HG02852 (cell line): ENCODE measurements around the gene SIT1.

Source experiments
- ATAC-seq: cut with Tn5 transposase; IDR thresholded peaks from one replicate; pipeline ENCODE4 v1.9.1; 2021; ENCODE audit warnings: mild to moderate bottlenecking, moderate library complexity; ENCODE audit not compliant: unreplicated experiment

SIT1 gene

DNA sequence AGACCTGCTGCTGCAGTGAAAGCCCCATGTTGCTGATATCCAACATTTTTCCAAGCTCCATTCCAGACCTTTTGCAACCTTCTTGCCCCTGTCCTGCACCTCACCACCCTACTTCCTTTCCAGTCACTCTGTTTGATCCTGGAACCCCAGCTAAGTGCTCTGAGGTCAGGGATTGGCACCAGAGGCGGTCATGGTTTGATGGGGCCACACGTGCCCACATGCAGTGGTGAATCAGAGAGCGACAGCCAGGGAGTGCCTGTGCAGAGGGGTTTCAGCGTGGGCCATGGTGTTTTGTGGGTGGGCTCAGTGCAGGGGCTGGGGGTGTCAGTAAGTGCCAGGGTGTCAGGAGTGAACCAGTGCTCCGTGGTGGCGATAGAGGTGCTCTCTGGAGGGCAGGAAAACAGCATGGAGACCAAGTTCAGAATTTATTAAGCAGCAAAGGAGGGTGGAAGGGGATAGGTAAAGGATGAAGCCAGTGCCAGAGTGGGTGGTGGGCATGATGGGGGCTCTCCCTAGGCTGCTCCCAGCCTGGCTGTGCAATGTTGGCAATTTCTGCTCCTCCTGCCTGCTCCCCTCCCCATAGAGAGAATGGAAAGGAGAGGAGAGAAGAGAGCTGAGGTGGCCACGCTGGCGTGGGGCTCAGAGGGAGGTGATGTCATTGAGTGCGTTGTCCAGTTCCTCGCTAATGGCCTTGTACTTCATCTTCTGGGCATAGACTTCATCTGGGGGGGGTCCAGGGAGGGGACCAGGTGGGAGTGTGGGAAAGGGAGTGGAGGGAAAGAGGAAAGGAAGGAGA lies 32.0 kb upstream of the SIT1 start:
- no peak for ATAC-seq

DNA sequence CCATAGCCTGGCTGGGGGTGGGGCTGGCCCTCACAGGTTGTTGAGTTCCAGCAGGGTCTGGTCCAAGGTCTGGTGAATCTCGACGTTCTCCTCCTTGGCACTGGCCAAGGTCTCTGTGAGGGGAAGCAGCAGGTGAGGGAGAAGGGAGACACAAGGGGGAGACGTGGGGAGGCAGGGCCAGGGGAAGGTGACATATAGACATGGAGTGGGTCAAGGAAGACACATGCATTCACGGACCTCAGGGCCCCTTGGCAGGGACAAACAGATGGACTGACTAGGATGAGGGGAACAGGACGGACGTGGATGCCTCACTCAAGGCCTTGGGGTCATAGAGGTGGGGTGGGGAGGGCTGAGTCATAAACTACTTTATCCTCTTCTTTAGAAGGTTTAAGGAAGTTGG lies 31.3 kb upstream of the SIT1 start:
- no peak for ATAC-seq

DNA sequence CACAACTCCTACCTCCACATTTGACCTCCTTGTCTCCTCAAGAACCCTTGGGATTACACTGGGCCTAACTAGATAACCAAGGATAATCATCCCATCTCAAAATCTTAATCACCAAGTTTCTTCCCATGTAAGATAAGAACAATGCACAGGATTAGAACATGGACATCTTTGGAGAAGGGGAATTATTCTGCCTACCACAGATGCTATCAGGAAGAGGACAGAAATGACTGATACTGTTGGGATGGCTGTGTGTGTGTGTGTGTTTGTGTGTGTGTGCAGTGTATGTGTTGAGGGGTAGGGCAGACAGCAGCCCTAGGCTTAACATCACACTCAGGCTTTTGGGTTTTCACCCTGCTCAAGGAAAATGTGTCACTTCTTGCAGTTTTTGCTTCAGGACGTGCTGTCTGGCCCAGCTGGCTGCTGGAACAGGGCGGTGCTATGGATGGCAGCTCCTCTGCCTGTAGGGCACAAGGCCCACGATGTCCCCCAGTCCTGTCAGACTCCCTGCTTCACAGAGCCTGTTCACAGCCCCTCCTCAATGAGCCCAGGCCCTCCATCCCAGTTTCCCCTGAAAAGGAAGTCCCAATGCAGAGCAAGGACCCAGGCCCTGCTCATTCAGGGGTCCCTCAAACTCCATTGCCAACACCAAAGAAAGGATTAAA lies 30.7 kb upstream of the SIT1 start:
- ATAC-seq, result no peak

DNA sequence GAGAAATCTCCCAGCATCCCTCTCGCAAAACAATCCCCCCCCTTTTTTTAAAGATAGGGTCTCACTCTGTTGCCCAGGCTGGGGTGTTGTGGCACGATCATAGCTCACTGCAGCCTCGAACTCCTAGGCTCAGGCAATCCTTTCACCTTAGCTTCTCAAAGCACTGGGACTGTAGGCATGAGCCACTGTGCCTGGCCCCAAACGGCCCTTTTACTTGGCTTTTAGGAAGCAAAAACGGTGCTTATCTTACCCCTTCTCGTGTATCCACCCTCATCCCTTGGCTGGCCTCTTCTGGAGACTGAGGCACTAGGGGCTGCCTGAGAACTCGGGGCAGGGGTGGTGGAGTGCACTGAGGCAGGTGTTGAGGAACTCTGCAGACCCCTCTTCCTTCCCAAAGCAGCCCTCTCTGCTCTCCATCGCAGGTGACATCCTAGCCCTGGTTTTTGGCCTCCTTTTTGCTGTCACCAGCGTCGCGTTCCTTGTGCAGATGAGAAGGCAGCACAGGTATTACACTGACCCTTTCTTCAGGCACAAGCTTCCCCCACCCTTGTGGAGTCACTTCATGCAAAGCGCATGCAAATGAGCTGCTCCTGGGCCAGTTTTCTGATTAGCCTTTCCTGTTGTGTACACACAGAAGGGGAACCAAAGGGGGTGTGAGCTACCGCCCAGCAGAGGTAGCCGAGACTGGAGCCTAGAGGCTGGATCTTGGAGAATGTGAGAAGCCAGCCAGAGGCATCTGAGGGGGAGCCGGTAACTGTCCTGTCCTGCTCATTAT lies 29.8 kb upstream of the SIT1 start:
- peak; percentile 73 for ATAC-seq

DNA sequence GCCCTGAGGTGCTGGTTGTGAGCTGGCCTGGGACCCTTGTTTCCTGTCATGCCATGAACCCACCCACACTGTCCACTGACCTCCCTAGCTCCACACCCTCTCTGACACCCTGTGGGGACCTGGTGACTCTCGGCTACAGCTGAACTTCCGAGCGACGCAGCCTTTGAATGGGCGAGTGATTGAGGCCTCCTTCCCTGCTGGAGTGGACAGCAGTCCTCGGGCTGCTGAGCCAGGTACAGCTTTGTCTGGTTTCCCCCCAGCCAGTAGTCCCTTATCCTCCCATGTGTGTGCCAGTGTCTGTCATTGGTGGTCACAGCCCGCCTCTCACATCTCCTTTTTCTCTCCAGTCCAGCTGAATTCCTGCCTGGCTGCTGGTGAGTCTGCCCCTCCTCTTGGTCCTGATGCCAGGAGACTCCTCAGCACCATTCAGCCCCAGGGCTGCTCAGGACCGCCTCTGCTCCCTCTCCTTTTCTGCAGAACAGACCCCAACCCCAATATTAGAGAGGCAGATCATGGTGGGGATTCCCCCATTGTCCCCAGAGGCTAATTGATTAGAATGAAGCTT lies 29.1 kb upstream of the SIT1 start:
- ATAC-seq, result no peak

DNA sequence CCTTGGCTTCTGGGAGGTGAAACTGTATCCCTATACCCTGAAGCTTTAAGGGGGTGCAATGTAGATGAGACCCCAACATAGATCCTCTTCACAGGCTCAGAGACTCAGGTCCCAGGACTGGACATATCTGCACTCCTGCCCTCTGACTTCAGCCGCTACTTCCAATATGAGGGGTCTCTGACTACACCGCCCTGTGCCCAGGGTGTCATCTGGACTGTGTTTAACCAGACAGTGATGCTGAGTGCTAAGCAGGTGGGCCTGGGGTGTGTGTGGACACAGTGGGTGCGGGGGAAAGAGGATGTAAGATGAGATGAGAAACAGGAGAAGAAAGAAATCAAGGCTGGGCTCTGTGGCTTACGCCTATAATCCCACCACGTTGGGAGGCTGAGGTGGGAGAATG lies 28.4 kb upstream of the SIT1 start:
- no peak for ATAC-seq

DNA sequence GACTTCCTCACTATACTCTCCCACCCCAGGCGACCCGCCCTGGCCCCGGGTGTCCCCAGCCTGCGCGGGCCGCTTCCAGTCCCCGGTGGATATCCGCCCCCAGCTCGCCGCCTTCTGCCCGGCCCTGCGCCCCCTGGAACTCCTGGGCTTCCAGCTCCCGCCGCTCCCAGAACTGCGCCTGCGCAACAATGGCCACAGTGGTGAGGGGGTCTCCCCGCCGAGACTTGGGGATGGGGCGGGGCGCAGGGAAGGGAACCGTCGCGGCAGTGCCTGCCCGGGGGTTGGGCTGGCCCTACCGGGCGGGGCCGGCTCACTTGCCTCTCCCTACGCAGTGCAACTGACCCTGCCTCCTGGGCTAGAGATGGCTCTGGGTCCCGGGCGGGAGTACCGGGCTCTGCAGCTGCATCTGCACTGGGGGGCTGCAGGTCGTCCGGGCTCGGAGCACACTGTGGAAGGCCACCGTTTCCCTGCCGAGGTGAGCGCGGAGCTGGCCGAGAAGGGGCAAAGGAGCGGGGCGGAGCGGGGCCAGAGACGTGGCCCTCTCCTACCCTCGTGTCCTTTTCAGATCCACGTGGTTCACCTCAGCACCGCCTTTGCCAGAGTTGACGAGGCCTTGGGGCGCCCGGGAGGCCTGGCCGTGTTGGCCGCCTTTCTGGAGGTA lies 25.1 kb upstream of the SIT1 start:
- ATAC-seq, result no peak

DNA sequence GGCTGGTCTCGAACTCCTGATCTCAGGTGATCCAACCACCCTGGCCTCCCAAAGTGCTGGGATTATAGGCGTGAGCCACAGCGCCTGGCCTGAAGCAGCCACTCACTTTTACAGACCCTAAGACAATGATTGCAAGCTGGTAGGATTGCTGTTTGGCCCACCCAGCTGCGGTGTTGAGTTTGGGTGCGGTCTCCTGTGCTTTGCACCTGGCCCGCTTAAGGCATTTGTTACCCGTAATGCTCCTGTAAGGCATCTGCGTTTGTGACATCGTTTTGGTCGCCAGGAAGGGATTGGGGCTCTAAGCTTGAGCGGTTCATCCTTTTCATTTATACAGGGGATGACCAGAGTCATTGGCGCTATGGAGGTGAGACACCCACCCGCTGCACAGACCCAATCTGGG lies 24.5 kb upstream of the SIT1 start:
- ATAC-seq, result no peak

DNA sequence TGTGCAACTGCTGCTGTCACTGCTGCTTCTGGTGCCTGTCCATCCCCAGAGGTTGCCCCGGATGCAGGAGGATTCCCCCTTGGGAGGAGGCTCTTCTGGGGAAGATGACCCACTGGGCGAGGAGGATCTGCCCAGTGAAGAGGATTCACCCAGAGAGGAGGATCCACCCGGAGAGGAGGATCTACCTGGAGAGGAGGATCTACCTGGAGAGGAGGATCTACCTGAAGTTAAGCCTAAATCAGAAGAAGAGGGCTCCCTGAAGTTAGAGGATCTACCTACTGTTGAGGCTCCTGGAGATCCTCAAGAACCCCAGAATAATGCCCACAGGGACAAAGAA lies 23.3 kb upstream of the SIT1 start:
- no peak for ATAC-seq

DNA sequence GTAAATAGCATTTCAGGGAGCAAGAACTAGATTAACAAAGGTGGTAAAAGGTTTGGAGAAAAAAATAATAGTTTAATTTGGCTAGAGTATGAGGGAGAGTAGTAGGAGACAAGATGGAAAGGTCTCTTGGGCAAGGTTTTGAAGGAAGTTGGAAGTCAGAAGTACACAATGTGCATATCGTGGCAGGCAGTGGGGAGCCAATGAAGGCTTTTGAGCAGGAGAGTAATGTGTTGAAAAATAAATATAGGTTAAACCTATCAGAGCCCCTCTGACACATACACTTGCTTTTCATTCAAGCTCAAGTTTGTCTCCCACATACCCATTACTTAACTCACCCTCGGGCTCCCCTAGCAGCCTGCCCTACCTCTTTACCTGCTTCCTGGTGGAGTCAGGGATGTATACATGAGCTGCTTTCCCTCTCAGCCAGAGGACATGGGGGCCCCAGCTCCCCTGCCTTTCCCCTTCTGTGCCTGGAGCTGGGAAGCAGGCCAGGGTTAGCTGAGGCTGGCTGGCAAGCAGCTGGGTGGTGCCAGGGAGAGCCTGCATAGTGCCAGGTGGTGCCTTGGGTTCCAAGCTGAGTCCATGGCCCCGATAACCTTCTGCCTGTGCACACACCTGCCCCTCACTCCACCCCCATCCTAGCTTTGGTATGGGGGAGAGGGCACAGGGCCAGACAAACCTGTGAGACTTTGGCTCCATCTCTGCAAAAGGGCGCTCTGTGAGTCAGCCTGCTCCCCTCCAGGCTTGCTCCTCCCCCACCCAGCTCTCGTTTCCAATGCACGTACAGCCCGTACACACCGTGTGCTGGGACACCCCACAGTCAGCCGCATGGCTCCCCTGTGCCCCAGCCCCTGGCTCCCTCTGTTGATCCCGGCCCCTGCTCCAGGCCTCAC lies 22.6 kb upstream of the SIT1 start, which contains the start of gene CA9:
Gene CA9 (plus strand): TSS at position 797 of the 893 bp plus-strand sequence. CDS start 32 bp downstream, at position 829.
- no peak for ATAC-seq

DNA sequence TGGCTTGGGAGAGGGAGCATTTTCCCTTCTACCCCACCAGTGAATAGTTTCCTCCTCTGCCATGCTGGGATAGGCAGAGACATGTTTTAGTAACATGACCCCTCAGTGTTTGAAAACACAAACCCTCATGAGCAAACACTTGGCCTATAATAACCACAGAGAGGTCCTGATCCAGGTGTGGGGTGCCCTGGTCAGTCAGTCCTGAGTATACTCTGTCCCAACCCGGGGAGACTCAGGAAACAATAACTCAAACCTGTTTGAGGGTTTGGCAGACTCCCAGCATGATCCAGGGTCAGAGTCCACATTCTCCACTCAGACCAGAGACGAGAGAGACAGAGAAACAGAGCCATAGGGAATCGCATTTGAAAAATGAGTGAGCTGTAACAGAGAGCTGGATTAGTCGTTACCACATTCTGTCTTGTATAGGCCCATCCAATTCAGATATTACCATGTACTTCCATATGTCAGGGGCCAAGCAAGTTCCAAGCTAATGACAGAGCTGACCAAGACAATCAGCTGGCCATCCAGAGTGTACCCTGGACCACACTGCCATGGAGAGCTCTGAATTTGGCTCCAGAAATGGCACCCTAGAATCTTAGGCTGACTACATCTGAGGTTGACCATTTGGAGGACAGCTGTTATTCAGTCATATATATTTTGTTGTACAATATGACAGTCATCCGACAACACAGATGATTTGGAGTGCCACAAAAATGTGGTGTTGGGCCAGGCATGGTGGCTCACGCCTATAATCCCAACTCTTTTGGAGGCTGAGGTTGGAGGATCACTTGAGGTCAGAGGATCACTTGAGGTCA lies 18.8 kb upstream of the SIT1 start:
- ATAC-seq, result no peak

DNA sequence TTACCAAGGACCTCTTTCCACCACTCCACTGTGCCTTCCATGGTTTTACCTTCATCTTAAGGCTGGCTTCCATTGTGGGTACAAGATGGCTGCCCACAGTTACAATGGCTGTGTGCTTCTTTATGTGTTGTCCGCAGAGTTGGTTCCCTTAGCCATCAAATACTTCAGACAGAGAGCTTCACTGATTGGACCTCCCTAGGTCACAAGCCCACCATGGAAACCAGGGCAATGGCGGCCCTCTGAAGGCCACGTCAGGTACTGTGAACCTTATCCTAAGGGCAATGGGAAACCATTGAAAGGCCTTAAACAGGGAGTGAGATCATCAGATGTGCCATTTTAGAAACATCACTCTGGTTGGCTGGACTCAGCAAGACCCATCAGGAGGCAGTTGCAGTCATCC lies 17.2 kb upstream of the SIT1 start:
- no peak for ATAC-seq

DNA sequence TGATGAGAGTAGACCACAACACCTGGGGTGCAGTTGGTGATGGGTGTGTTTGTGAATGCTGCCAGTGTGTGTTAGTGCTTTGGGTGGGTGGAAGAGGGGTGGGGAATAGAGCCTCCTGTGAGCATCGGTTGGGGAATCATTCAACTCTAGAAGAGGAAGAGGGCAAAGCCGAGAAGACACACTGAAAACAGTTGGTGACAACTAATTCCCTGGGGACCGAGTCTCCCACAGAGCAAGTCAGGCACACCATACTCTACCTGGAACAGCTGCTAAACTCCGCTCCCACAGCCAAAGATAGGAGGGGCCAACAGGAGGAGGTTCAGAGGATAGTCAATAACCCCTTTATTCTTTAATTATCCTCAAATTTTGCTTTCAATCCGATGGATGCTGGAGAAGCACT lies 15.8 kb upstream of the SIT1 start:
- ATAC-seq, result no peak

DNA sequence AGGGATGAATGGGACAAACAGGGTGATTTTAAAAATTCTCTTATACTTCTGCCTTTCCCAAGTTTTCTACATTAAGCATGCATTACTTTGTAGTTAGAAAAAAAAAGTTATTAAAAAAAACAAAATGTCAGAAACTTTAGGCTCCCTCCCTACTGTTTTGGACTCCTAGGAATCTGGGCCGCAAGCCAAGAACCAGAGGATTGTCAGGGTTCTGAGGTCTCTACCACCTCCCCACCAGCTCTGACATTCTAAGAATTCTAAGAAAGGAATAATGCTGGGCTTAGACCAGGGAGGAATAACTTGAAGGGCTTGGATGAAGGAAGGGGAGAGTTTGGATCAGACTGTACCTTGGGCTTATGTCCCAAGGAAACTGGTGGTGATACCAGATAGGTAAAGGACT lies 15.3 kb upstream of the SIT1 start:
- ATAC-seq, result no peak

DNA sequence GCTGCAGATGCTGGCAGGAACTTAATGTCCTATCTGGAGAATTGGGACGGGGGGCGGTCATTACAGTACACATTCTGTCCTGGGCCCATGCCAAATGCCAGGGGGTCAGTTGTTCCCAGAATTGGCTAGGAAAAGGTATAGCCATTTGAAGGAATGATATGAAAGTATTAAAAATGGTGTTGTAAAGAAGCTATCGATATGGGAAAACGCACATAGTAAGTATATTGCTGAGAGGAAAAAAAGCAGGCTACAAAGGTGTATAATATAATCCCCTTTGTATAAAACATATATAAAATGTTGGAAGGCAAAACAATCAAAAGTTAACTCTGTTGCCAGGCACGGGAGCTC lies 14.7 kb upstream of the SIT1 start:
- ATAC-seq, result no peak

DNA sequence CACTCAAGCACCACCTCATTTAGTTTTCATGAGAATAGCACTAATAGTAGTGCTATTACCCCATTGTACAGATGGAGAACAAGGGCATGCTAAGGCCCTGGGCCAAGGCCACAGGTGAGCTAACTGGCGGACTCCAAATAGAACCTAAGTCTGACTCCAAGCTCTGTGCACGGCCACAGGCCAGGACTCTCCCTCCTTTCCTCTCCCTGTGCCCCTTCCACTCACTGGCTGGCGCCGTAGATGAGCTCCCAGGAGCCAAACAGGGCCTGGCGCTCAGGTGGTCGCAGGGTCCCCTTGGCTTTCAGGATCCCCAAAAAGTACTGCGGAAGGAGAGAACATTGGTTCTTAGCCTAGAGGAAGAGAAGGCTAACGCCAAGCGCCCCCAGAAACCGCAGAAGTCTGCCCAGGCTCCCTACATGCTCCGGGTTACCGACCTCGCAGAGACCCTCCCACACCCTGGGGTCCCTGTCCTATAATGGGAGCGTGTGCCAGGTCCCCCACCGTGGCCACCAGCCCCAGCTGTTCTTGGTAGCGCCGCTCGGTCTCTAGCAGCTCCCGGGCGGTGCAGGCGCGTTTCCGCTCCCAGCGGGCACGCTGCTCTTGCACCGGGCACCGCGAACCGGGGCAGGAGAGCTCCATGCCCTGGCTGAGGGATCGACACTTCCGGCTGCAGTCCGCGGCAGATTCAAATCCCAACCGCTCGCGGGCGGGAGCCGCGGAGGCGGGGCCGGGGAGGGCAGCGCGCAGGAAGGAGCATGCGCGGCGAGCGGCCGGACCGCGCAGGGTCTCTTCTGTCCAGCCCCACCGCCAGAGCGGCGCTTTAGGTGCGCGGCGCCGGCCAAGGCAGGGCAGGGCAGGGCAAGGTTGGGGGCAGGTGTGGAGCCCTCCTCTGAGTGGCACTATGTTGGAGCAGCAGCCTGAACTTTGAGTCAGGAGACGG lies 14.1 kb upstream of the SIT1 start, which contains the start of gene ARHGEF39:
Gene ARHGEF39 (minus strand): TSS at position 665 of the 940 bp plus-strand sequence. CDS start 26 bp downstream, at position 639.
- ATAC-seq, result peak; percentile 81

DNA sequence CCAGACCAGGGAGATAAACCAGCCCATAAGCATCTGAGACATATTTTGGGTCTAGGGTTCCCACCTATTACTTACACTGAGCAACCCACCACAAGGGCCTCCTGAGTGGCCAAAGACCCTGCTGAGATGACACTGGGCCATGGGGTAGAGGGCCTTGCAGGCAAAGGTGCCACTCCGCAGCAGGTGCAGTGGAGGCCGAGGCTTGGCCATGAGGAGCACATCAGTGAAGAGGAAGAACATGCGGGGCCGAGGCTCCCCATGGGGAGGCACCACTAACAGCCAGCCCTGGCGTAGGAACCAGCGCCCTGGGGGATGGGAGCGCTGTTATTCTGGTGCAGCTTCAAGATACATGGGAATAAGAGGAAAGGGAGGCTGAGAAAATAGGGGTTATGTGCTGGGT lies 11.7 kb upstream of the SIT1 start:
- no peak for ATAC-seq

DNA sequence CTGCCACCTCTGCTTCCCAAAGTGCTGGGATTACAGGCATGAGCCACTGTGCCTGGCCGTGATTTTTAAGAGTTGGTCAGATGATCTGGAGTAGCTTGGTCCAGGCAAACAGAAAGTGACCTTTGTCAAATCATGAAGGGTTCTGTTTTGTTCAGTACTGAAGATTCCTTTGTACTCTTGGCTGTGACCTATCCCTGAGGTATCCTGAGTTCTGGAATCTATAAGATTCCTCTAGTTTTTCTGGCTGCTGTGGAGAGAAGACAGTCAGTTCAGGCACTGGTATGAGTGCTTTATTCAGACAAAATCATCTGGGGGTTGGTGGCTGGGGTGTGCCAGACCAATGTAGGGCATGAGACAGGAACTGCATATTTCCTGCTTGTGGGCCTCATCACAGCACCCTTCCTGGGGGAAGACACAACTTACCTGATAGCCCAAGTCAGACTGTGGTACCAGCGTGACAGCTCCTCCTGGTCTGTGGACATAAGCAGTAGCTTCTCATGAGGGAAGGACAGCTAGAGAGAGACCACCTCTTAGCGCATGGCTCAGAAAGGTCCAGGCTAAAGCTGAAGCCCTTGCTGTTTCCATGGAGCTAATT lies 11.1 kb upstream of the SIT1 start:
- ATAC-seq, result no peak
